Retinal pigment epithelial cell (primary cell): ENCODE measurements around the gene MARCHF6.
A peak's percentile ranks its signal among the peaks of the same experiment; 100 is the strongest.
"Not testable (repeated sequence)": the region's sequence is repeated elsewhere in the genome, so short reads cannot be mapped to it uniquely, and the experiment has no call there.

Source experiments
- DNase-seq: peaks from one replicate; pipeline ENCODE4 v3.0.0-alpha.2; 2010; ENCODE audit warnings: low read depth
- H3K4me3 ChIP-seq: 2 replicates; pipeline ENCODE4 v1.5.1; 2011; ENCODE audit warnings: mild to moderate bottlenecking, low read length, control low read depth, moderate library complexity
- CTCF ChIP-seq: conservative IDR thresholded peaks from 2 replicates; pipeline ENCODE4 v1.5.1; 2011; ENCODE audit warnings: low read depth, low read length, control low read depth, inconsistent platforms

Gene MARCHF6

GRCh38 chr5:10364186-10364689, 10.7 kb downstream of the MARCHF6 start:
- peak; percentile 30 for TF ChIP-seq CTCF
- H3K4me3 ChIP-seq = no peak overlapping the region
- DNase-seq = no peak

GRCh38 chr5:10365782-10366181, 12.3 kb downstream of the MARCHF6 start:
- no peak overlapping the region for H3K4me3 ChIP-seq
- DNase-seq = no peak
- no peak for TF ChIP-seq CTCF

GRCh38 chr5:10366310-10367272, 13.1 kb downstream of the MARCHF6 start:
- no peak overlapping the region for H3K4me3 ChIP-seq
- DNase-seq = peak; percentile 87
- TF ChIP-seq CTCF = no peak

- no peak for TF ChIP-seq CTCF
- DNase-seq = no peak
- no peak overlapping the region for H3K4me3 ChIP-seq
These were observed 14.1 kb downstream of the MARCHF6 start for GRCh38 chr5:10367579-10367978.

GRCh38 chr5:10370931-10371330, 17.4 kb downstream of the MARCHF6 start:
- no peak overlapping the region for H3K4me3 ChIP-seq
- no peak for DNase-seq
- TF ChIP-seq CTCF = no peak

GRCh38 chr5:10371369-10371768, 17.9 kb downstream of the MARCHF6 start:
- H3K4me3 ChIP-seq, DNase-seq: not testable (repeated sequence)

- DNase-seq = no peak
- no peak for TF ChIP-seq CTCF
These were observed 19.5 kb downstream of the MARCHF6 start for GRCh38 chr5:10372726-10373709.

More at GRCh38 chr5:10372726-10373709, 19.5 kb downstream of the MARCHF6 start:
- no peak overlapping the region for H3K4me3 ChIP-seq
